CD4-positive, alpha-beta T cell (primary cell): Measurements from ENCODE around the gene BCL6B. TPM values are rescaled to one million over a fixed set of nuclear protein-coding genes. Genes with fewer than 3 reads are reported as not detected.
A peak's percentile ranks its signal among the peaks of the same experiment; 100 is the strongest.

Experiments used
- ATAC-seq: fragments of 200-7000 bp; cut with Tn5 transposase; one replicate; pipeline ENCODE4 v1.10.0; 2022; ENCODE audit warnings: mild to moderate bottlenecking; ENCODE audit not compliant: poor library complexity
- CTCF ChIA-PET: fragments of 350-600 bp; sonication (Branson Sonifier 250); formaldehyde crosslinking; loops from one replicate; lab custom pipeline; 2021; ENCODE audit warnings: antibody characterized with exemption, inconsistent platforms; lab: Charles Lee
- POLR2A ChIA-PET: fragments of 350-600 bp; sonication (Branson Sonifier 250); formaldehyde crosslinking; loops from one replicate; lab custom pipeline; 2021; ENCODE audit warnings: antibody characterized with exemption, inconsistent platforms; lab: Charles Lee
- DNase-seq, 14 experiments: peaks; one replicate each; pipeline ENCODE4 v3.0.0-alpha.2; 2013 to 2020; ENCODE audit warnings: mixed read lengths in 2 of 14
- H3K27ac ChIP-seq, 2 donors: one replicate each; pipeline versions ENCODE4 v1.5.1 to v1.7.0; 2013; ENCODE audit warnings: low read length in 2 of 2, low read depth in 1 of 2, mild to moderate bottlenecking in 1 of 2
- H3K27me3 ChIP-seq, 2 experiments: 1 replicate in 1 of 2; 2 replicates in 1 of 2; pipeline versions ENCODE4 v1.6.1 to v1.7.0; 2013; ENCODE audit warnings: low read length in 2 of 2, control low read depth in 1 of 2, mild to moderate bottlenecking in 1 of 2, moderate library complexity in 1 of 2; ENCODE audit not compliant: insufficient read depth in 2 of 2, control insufficient read depth in 1 of 2
- H3K36me3 ChIP-seq: one replicate; pipeline ENCODE4 v1.6.1; 2013; ENCODE audit warnings: low read length, control low read depth; ENCODE audit not compliant: insufficient read depth
- H3K4me1 ChIP-seq: one replicate; pipeline ENCODE4 v1.6.1; 2013; ENCODE audit warnings: low read length, control low read depth; ENCODE audit not compliant: insufficient read depth
- H3K4me3 ChIP-seq: one replicate; pipeline ENCODE4 v1.5.1; 2013; ENCODE audit warnings: mild to moderate bottlenecking, low read length, moderate library complexity
- H3K9me3 ChIP-seq, 2 experiments: 1 replicate in 1 of 2; 2 replicates in 1 of 2; pipeline versions ENCODE4 v1.6.1 to v1.7.0; 2013; ENCODE audit warnings: low read length in 2 of 2, mild to moderate bottlenecking in 2 of 2, control low read depth in 1 of 2, moderate library complexity in 1 of 2; ENCODE audit not compliant: control insufficient read depth in 1 of 2, insufficient read depth in 1 of 2
- H3K27ac Mint-ChIP-seq: one replicate; pipeline ENCODE4 v1.8.0; 2020; ENCODE audit warnings: mixed read lengths
- H3K27me3 Mint-ChIP-seq: one replicate; pipeline ENCODE4 v1.8.0; 2021; ENCODE audit warnings: mixed read lengths
- H3K36me3 Mint-ChIP-seq: one replicate; pipeline ENCODE4 v1.8.0; 2021; ENCODE audit warnings: low read depth, mixed read lengths
- H3K4me1 Mint-ChIP-seq: one replicate; pipeline ENCODE4 v1.8.0; 2021; ENCODE audit warnings: low read depth, mixed read lengths
- H3K4me3 Mint-ChIP-seq: one replicate; pipeline ENCODE4 v1.8.0; 2020; ENCODE audit warnings: mild to moderate bottlenecking, mixed read lengths
- H3K9me3 Mint-ChIP-seq: one replicate; pipeline ENCODE4 v1.8.0; 2020; ENCODE audit warnings: mixed read lengths
- CTCF ChIP-seq: fragments of 200-600 bp; IDR thresholded peaks from one replicate; pipeline ENCODE4 v1.8.0; 2022; ENCODE audit warnings: antibody characterized with exemption, mild to moderate bottlenecking
- intact Hi-C, 2 experiments: fragments of 100-400 bp; cut with DNase I in 1 of 2; cut with micrococcal nuclease in 1 of 2; formaldehyde crosslinking; loops; one replicate each; pipeline versions ENCODE4 v1.15.1 to v1.9.0; 2023 to 2025; cut with DNase I, micrococcal nuclease
- total RNA-seq, 174 experiments: library from RNA in 2 of 174; stranded (reverse) in 2 of 174; gene quantifications; one replicate each; pipeline ENCODE4 v1.2.3 and lab custom pipeline; 2021 to 2026

The BCL6B gene
- total RNA-seq, 2 experiments from 2014 or later: not detected

GRCh38 chr17:7023576-7024401 lies 939 bp downstream of the BCL6B start:
- POLR2A ChIA-PET: interaction anchor here (0.6 to 8.1 kb wide), 5 partner anchors 9 to 113 kb away, joined by 3 to 62 read pairs (median 5); partner anchors contain the start of gene SLC16A13
- Histone ChIP-seq H3K4me3 (peak overlapping the region; percentile 39), H3K27me3 (no peaks in the 10 kb centered on the region), H3K9me3 (no peaks in the 10 kb centered on the region), H3K36me3 (no peaks in the 10 kb centered on the region), H3K4me1 (peaks cover 36% of the 10 kb centered on the region), H3K27ac (peak overlapping the region in 1 of 2 donors; percentile 13)
- no peaks in the 10 kb centered on the region for H3K9me3 Mint-ChIP-seq
- H3K4me3 Mint-ChIP-seq: peak overlapping the region; percentile 84
- peak overlapping the region; percentile 88 for H3K27ac Mint-ChIP-seq
- peaks cover 11% of the 10 kb centered on the region for H3K27me3 Mint-ChIP-seq
- H3K36me3 Mint-ChIP-seq: no peaks in the 10 kb centered on the region
- CTCF ChIA-PET: interaction anchor here (1.3 to 2.7 kb wide), 3 partner anchors 109 to 113 kb away, joined by 5 to 19 read pairs (median 7); no protein-coding TSS in a partner anchor
- peaks cover 46% of the 10 kb centered on the region for H3K4me1 Mint-ChIP-seq
- ATAC-seq (peak; percentile 84), DNase-seq (peak; percentile 84 to 98 (median 94))
- TF ChIP-seq CTCF: no peak
- intact Hi-C loops: loop anchor here (1.0 to 5.0 kb wide), 3 partner anchors 8 to 181 kb away; no protein-coding TSS in a partner anchor

- H3K36me3 Mint-ChIP-seq: no peaks in the 10 kb centered on the region
- TF ChIP-seq CTCF: no peak
- no peak overlapping the region for H3K27ac Mint-ChIP-seq
- no peak overlapping the region for H3K4me3 ChIP-seq
- POLR2A ChIA-PET: interaction anchor here (1.3 to 8.1 kb wide), 2 partner anchors 11 to 13 kb away, joined by 5 to 62 read pairs; partner anchors contain the start of gene SLC16A13
- peaks cover 52% of the 10 kb centered on the region for H3K4me1 Mint-ChIP-seq
- peaks cover 41% of the 10 kb centered on the region for H3K4me1 ChIP-seq
- peaks cover 11% of the 10 kb centered on the region for H3K27me3 Mint-ChIP-seq
- intact Hi-C loops: loop anchor here (5.0 kb wide), 1 partner anchor 182 kb away; no protein-coding TSS in a partner anchor
- no peaks in the 10 kb centered on the region for H3K9me3 Mint-ChIP-seq
- ATAC-seq (no peak), DNase-seq (no peak)
- no peak overlapping the region for H3K4me3 Mint-ChIP-seq
- CTCF ChIA-PET: interaction anchor here (1.8 kb wide), 1 partner anchor 113 kb away, joined by 7 read pairs; no protein-coding TSS in a partner anchor
- no peak overlapping the region for H3K27ac ChIP-seq
- H3K36me3 ChIP-seq: no peaks in the 10 kb centered on the region
- H3K9me3 ChIP-seq: no peaks in the 10 kb centered on the region
- no peaks in the 10 kb centered on the region for H3K27me3 ChIP-seq
Observed at GRCh38 chr17:7024402-7024785, 1.5 kb downstream of the BCL6B start.

GRCh38 chr17:7025245-7025644 lies 2.4 kb downstream of the BCL6B start:
- no peaks in the 10 kb centered on the region for H3K27me3 ChIP-seq
- ChIA-PET POLR2A (interaction anchor here (8.1 kb wide), 1 partner anchor 10 kb away, joined by 62 read pairs; the partner anchor contains the start of gene SLC16A13), CTCF (interaction anchor here (0.6 to 1.8 kb wide), 2 partner anchors 14 to 114 kb away, joined by 4 to 7 read pairs; no protein-coding TSS in a partner anchor)
- no peaks in the 10 kb centered on the region for H3K36me3 Mint-ChIP-seq
- H3K9me3 ChIP-seq: no peaks in the 10 kb centered on the region
- no peak for TF ChIP-seq CTCF
- no peak overlapping the region for H3K27ac Mint-ChIP-seq
- DNase-seq (no peak), ATAC-seq (no peak)
- H3K4me3 Mint-ChIP-seq: no peak overlapping the region
- intact Hi-C loops: no loop called here
- peaks cover 59% of the 10 kb centered on the region for H3K4me1 Mint-ChIP-seq
- H3K4me3 ChIP-seq: no peak overlapping the region
- no peak overlapping the region for H3K27ac ChIP-seq
- peaks cover 11% of the 10 kb centered on the region for H3K27me3 Mint-ChIP-seq
- H3K36me3 ChIP-seq: no peaks in the 10 kb centered on the region
- H3K4me1 ChIP-seq: peaks cover 49% of the 10 kb centered on the region
- no peaks in the 10 kb centered on the region for H3K9me3 Mint-ChIP-seq
